H54 (cell line): ENCODE measurements around the gene CENPW.

ENCODE experiments used
- DNase-seq: peaks from one replicate; pipeline ENCODE4 v3.0.0; 2011; ENCODE audit warnings: low spot score, mixed read lengths; ENCODE audit not compliant: insufficient read length
- FAIRE-seq: peaks from 3 replicates; lab custom pipeline; 2011; peaks lifted over from hg19 to GRCh38; lab: Jason Lieb, UNC
- POLR2A ChIP-seq: IDR thresholded peaks from 2 replicates; pipeline ENCODE4 v1.6.1; 2011; ENCODE audit warnings: low read depth, mild to moderate bottlenecking, low read length

CENPW gene

GRCh38 chr6:126344181-126344580 lies 4.3 kb downstream of the CENPW start:
- no peak for FAIRE-seq
- DNase-seq = no peak
- no peak for TF ChIP-seq POLR2A

GRCh38 chr6:126351960-126352359 lies 12.0 kb downstream of the CENPW start:
- DNase-seq (no peak), FAIRE-seq (no peak)
- TF ChIP-seq POLR2A = no peak

- FAIRE-seq (no peak), DNase-seq (no peak)
These were observed 12.6 kb downstream of the CENPW start for GRCh38 chr6:126352514-126352913.

GRCh38 chr6:126356526-126356925 lies 16.6 kb downstream of the CENPW start:
- TF ChIP-seq POLR2A = no peak
- DNase-seq (no peak), FAIRE-seq (no peak)

More at GRCh38 chr6:126352514-126352913, 12.6 kb downstream of the CENPW start:
- no peak for TF ChIP-seq POLR2A

GRCh38 chr6:126359936-126360537 lies 20.1 kb downstream of the CENPW start:
- no peak for FAIRE-seq
- no peak for DNase-seq
- TF ChIP-seq POLR2A = no peak

- no peak for TF ChIP-seq POLR2A
- FAIRE-seq = no peak
- no peak for DNase-seq
These were observed 22.0 kb downstream of the CENPW start for GRCh38 chr6:126361832-126362440.

GRCh38 chr6:126367849-126368248 lies 27.9 kb downstream of the CENPW start:
- no peak for DNase-seq
- FAIRE-seq = no peak
- TF ChIP-seq POLR2A = no peak

GRCh38 chr6:126372626-126373025 lies 32.7 kb downstream of the CENPW start:
- FAIRE-seq (no peak), DNase-seq (no peak)
- TF ChIP-seq POLR2A = no peak

GRCh38 chr6:126373344-126373743 lies 33.4 kb downstream of the CENPW start:
- no peak for FAIRE-seq
- TF ChIP-seq POLR2A = no peak
- DNase-seq = no peak

- DNase-seq = no peak
- no peak for TF ChIP-seq POLR2A
- no peak for FAIRE-seq
These were observed 34.5 kb downstream of the CENPW start for GRCh38 chr6:126374372-126374771.

- TF ChIP-seq POLR2A = no peak
- FAIRE-seq (no peak), DNase-seq (no peak)
These were observed 36.8 kb downstream of the CENPW start for GRCh38 chr6:126376682-126377081.

- no peak for TF ChIP-seq POLR2A
- no peak for DNase-seq
- FAIRE-seq = no peak
These were observed 37.8 kb downstream of the CENPW start for GRCh38 chr6:126377594-126378153.

GRCh38 chr6:126380072-126380583 lies 40.2 kb downstream of the CENPW start:
- DNase-seq = no peak
- FAIRE-seq = no peak
- TF ChIP-seq POLR2A = no peak

- TF ChIP-seq POLR2A = no peak
- FAIRE-seq (no peak), DNase-seq (no peak)
These were observed 41.6 kb downstream of the CENPW start for GRCh38 chr6:126381498-126381897.

- TF ChIP-seq POLR2A = no peak
- FAIRE-seq = no peak
- DNase-seq = no peak
These were observed 43.3 kb downstream of the CENPW start for GRCh38 chr6:126383203-126383602.

- FAIRE-seq (no peak), DNase-seq (no peak)
- no peak for TF ChIP-seq POLR2A
These were observed 45.6 kb downstream of the CENPW start for GRCh38 chr6:126385536-126385935.
